ENCODE measurements around the gene OR6C75. TPM values are rescaled to one million over a fixed set of nuclear protein-coding genes. Genes with fewer than 3 reads are reported as not detected.

OR6C75 gene
- total RNA-seq, 1 experiment from 2014 or later: not detected

Other genes starting within 250 kb of the OR6C75 start
- not detected in 2 replicates for gene OR9K2, start 236.6 kb upstream of the OR6C75 start, total RNA-seq (2014; rRNA removed)
- gene OR10A7, start 141.9 kb upstream of the OR6C75 start, total RNA-seq (2014; rRNA removed): not detected in 2 replicates
- gene OR6C74, start 118.4 kb upstream of the OR6C75 start, total RNA-seq (2014; rRNA removed): not detected in 2 replicates
- gene OR6C6, start 66.4 kb upstream of the OR6C75 start, total RNA-seq (2014; rRNA removed): not detected in 2 replicates
- not detected in 2 replicates for gene OR6C1, start 48.6 kb upstream of the OR6C75 start, total RNA-seq (2014; rRNA removed)
- not detected in 2 replicates for gene OR6C3, start 32.2 kb upstream of the OR6C75 start, total RNA-seq (2014; rRNA removed)
- gene OR6C65, start 37.6 kb downstream of the OR6C75 start, total RNA-seq (2014; rRNA removed): not detected in 2 replicates
- gene OR6C76, start 63.3 kb downstream of the OR6C75 start, total RNA-seq (2014; rRNA removed): not detected in 2 replicates
- gene OR6C2, start 81.1 kb downstream of the OR6C75 start, total RNA-seq (2014; rRNA removed): not detected in 2 replicates
- gene OR6C70, start 107.2 kb downstream of the OR6C75 start, total RNA-seq (2014; rRNA removed): not detected in 2 replicates
- gene OR6C68, start 129.4 kb downstream of the OR6C75 start, total RNA-seq (2014; rRNA removed): not detected in 2 replicates
- not detected in 2 replicates for gene OR6C4, start 186.6 kb downstream of the OR6C75 start, total RNA-seq (2014; rRNA removed)
- not detected in 2 replicates for gene OR2AP1, start 209.5 kb downstream of the OR6C75 start, total RNA-seq (2014; rRNA removed)

Measured in LHCN-M2 (cell line).